ENCODE results near the gene ALLC. TPM values are rescaled to one million over a fixed set of nuclear protein-coding genes. Genes with fewer than 3 reads are reported as not detected.

The ALLC gene
- total RNA-seq, 1 experiment from 2014 or later = not detected

GRCh38 chr2:3639015-3639630, 18.9 kb upstream of the ALLC start:
- no peak for DNase-seq (ENCODE audit: low spot score)

- DNase-seq (ENCODE audit: low spot score) = no peak
These were observed 18.3 kb upstream of the ALLC start for GRCh38 chr2:3639653-3640052.

DNA sequence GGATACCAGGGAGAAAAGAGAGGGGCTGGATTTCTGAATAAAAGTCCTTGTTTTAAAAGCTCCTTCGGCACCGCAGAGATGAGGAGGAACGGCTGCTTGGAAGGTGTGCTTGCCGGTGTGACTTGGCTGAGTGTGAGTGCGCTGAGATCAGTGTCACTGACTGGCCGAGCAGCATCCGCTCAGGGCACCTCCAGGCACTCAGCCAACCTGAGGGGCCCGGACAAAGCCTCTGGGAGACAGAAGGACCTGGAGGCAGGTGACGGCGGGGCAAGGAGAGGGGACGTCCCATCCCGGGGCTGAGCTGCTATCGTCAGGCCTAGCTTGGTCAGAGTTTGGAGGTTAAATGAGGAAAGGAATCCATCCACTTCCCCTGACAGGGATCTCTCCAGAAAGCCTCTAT, 16.8 kb upstream of the ALLC start:
- DNase-seq (ENCODE audit: low spot score) = no peak

DNA sequence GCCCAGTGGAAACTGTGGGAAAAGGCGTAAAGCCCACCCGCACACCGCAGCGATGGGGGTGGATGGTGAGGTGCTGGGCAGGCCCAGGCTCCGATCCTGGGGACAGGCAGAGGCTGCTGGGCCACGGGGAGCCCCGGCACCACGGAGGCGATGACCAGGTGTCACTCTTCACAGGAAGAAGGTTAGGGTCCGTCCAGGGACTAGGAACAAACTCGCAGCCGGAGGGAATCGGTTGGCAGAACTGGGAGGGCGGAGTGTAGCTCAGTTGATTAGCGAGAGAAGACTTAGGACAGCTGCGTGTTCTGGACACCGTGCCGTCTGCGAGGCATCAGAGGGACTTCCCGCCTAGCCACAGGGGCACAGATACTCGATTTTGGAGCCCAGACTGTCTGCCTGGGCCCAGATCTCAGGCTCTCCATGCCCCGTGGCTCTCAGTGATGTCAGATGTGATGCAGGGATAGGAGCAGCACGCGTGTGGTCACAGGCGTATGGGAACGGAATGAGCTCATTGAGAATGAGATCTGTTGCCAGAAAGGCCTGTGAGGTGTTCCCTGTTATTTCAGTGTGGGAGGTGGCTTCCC, 16.1 kb upstream of the ALLC start:
- DNase-seq (ENCODE audit: low spot score) = no peak

DNA sequence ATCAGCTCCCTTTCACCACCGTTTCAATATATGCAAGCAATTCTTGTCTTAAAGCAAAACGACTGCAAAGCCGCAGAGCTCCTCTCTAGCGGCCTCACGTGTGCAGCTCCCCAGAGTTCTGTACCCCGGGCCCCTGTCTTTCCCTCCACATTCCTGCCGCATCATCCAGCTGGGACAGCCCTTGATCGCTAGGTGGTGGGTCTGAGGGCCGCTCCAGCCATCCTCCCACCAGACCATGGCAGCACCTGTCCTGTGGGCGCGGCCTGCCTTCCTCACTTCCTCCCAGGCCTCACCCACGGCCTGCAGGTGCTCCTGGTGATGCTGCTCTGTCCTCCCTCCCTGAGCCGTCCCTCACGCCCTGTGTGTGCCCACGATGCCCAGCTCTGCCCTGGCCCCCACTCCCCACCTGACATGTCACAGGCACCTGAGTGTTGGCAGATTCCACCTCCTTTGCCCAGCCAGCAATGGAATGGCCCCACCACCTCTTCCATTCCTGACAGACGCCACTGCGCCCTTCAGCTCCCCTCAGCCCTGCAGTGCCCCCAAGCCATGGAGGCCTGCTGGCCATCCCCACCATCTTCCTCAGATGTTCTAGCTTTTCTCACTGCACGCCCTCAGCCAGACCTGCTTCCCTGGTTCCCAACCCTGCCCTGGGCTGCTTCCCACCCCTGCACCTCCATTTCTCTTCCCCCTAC, 15.3 kb upstream of the ALLC start:
- DNase-seq (ENCODE audit: low spot score) = no peak

DNA sequence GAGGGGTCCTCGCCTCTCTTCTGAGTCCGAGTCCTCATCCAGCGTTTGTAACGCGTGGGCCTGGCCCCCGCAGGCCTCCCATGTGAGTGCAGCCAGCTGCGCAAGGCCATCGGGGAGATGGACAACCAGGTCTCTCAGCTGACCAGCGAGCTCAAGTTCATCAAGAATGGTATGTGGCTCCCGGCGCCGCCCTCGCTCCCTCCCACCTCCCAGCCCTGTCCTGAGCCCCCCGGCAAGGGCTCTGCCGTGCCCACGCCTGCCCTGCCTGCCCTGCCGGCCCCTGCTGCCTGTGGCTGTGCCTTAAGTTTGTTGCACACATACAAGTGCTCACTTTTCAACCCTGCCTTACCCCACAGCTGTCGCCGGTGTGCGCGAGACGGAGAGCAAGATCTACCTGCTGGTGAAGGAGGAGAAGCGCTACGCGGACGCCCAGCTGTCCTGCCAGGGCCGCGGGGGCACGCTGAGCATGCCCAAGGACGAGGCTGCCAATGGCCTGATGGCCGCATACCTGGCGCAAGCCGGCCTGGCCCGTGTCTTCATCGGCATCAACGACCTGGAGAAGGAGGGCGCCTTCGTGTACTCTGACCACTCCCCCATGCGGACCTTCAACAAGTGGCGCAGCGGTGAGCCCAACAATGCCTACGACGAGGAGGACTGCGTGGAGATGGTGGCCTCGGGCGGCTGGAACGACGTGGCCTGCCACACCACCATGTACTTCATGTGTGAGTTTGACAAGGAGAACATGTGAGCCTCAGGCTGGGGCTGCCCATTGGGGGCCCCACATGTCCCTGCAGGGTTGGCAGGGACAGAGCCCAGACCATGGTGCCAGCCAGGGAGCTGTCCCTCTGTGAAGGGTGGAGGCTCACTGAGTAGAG, 14.4 kb upstream of the ALLC start:
- no peak for DNase-seq (ENCODE audit: low spot score)

GRCh38 chr2:3644246-3644525, 13.8 kb upstream of the ALLC start:
- DNase-seq (ENCODE audit: low spot score) = no peak

GRCh38 chr2:3644891-3645605, 13.0 kb upstream of the ALLC start:
- no peak for DNase-seq (ENCODE audit: low spot score)

DNA sequence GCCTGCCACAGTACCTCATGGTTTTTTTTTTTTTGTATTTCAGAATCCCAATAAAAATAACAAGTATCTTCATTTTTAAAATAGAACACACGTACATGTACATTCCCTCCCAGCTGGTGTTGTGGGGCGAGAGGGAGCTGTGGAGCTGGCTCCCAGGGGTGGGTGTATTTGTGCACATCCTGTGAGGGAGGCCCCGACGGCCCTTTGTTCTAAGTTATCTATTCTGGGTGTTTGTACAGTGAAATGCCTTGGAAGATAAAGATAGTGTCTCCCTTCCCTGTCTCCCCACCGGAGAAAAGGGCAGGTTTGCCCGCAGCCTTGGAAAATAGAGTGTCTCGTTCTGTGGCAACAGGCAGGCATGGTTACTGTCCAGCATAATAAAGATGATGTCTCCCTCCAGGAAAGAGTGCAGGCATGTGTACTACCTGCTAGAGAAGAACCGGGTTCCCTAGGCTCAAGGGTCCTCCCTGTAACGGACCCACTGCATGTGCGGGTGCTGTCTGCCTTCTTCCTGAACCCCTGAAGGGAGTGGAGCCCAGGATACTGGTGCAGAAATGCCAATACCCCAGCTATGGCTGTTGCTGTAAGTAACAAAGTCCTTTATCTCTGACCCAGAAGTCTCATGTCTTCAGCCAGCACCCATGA, 12.1 kb upstream of the ALLC start:
- no peak for DNase-seq (ENCODE audit: low spot score)

DNA sequence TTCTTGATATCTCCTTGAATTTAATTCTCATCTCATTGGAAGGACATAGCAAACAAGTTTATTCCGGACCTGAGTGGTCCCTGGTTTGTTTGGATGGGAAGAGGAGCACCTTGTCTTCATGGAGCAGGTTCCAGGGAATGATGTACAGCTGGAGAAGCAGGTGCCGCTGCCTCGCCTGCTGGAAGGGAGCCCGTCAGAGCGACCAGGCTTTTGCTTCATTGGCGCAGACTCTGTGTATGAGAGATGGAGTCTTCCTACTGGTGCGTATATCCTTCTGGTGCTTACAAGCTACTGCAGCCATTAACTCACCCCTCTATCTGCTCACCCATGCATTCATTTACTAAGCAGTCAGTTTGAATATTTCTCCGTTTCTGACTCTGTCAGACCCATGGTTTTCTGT, 11.6 kb upstream of the ALLC start:
- no peak for DNase-seq (ENCODE audit: low spot score)

- DNase-seq (ENCODE audit: low spot score) = no peak
These were observed 10.8 kb upstream of the ALLC start for GRCh38 chr2:3647246-3647645.

GRCh38 chr2:3647831-3648651, 10.0 kb upstream of the ALLC start:
- no peak for DNase-seq (ENCODE audit: low spot score)

DNA sequence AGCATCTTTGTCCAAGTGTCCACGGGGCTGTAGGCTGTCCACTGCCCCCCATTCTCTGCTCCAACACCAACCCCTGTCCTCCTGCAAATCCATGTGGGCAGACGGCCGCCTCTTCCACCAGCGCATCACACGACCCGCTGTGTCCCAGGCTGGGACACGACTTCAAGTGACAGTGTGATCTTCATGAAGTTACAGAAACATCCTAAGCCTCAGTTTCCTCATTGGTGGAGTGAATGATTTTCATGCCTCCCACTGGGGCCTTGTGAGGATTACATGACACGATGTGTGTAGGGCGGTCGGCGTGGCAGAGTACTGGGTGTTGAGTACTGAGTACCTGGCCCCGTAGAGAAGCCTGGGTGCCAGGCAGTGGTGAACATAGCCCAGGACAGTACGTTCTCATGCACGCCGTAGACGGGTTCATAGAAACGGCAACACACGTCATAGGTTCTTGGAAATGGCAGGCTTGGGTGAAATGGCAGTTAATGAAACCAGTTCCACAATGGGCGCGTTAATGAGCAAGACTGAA, 9.3 kb upstream of the ALLC start:
- no peak for DNase-seq (ENCODE audit: low spot score)

DNA sequence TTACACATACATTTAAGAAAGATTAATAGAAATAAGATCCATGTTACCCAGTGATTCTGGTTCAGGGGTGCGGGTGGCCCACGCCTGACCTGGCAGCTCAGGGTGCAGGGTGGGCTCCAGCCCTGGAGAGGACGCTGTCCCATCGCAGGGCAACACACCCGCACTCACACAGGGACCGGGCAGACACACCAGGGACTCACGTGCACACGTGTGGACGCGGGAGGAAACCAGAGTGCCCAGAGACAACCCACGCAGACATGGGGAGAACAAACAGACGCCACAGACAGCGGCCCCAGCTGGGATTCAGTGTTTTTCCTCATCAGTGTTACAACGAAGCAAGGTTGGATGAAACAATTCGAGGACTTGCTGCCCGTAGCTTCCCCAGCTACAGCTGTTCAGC, 8.4 kb upstream of the ALLC start:
- no peak for DNase-seq (ENCODE audit: low spot score)

DNA sequence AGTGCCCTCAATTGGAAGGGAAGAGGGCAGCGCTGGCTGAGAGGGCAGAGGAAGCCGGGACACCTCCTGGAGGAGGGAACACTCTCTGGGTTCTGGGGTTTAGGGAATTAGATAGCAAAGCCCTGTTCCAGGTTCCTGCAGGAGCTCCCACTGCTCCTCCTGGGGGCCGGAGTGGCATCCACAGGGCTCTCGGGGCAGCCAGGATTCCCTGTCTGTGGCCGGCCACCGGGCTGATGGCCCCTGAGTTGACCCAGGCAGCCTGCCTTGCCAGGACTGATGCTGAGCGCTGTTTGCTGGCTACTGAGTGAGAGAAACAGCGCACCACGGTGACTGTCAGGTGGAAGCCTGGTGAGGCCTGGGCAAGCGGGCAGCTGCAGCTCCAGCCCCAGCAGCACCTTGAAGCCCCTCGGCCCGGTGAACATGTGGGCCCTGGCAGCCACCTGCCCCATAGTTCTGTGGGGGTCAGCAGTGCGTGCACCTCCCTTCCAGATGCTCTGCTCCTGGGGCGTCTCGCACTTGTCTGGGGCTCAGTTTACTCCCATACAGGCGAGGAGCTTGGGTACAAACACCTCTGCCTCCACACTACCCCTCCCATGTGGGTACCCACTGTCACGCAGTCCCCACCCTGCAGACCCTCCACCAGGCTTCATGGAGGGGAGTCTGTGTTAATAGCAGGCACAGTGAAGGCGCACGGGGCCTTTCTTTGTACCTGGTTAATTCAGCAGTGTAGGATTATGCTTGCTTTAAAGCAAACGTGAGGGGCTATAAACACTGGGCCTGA, 7.7 kb upstream of the ALLC start:
- no peak for DNase-seq (ENCODE audit: low spot score)

- DNase-seq (ENCODE audit: low spot score) = no peak
These were observed 6.0 kb upstream of the ALLC start for GRCh38 chr2:3651691-3652648.

DNA sequence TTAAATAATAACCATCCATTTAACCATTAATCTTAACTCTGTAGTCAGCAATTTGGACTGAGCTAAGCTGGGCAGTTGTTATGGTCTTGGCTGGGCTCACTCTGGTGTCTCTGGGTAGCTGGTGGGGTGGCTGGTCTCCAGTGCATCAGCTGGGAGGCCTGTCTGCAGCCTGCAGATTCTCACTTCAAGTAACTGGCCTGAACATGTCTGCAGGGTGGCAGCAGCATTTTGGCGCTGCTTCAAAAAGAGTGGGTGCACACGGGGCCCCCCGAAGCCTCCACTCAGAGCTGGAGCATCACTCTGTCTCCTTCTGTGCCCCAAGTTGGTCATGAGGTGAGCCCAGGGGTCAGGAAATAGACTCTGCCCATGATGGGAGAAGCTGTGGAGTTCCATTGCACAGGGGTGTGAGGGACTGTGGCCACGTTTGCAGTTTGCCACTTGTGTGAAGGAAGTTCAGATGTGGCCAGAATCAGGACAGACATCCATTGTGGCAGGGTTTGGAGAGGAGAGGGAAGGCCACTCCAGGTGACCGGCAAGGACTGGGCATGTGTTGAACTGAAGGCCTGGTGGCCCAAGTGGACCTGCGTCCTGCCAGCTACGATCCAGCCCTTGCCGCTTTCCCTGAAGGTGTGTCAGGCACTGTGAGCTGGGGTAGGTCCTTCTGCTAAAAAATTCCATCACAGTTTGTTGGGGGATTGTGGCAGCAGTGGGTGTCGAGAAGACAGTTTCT, 4.9 kb upstream of the ALLC start:
- no peak for DNase-seq (ENCODE audit: low spot score)

- DNase-seq (ENCODE audit: low spot score) = no peak
These were observed 4.0 kb upstream of the ALLC start for GRCh38 chr2:3654011-3654410.

Data from H4 (cell line).